Measurements from ENCODE around the gene SIL1. TPM values are rescaled to one million over a fixed set of nuclear protein-coding genes. Genes with fewer than 3 reads are reported as not detected.
"Not testable (repeated sequence)": the region's sequence is repeated elsewhere in the genome, so short reads cannot be mapped to it uniquely, and the experiment has no call there.

The SIL1 gene
- total RNA-seq, 1 donor from 2014 or later, result 40.9 TPM

DNA sequence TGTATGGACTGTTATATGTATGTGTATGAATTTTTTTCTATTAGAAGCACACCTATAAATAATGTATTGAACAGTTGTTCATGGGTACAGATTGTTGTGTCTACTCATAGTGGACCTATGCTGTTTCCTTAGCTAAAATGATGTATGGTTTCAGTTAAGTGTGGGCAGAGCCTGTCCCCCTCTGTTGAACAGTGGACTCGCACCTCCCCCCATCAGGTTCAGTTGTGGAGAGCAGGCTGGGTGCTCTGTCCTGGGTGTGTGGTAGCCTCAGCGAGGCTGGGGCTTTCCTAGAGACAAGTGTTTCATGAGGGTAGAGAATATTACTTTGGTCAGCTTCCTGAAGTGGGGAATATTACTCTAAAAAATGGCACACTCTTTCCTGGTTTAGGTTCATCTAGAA, 275.7 kb downstream of the SIL1 start:
- Mint-ChIP-seq H3K9me3 (no peaks in the 10 kb centered on the region), H3K4me1 (ENCODE audit: unreplicated experiment) (peaks cover 4% of the 10 kb centered on the region), H3K36me3 (peaks cover 51% of the 10 kb centered on the region), H3K27ac (peak overlapping the region; percentile 64), H3K27me3 (no peaks in the 10 kb centered on the region), H3K4me3 (no peak overlapping the region)
- no peak for TF ChIP-seq CTCF (conservative IDR thresholded peaks at IDR 0.05)
- DNase-seq (ENCODE audit: extremely low spot score, unreplicated experiment), result no peak

- Mint-ChIP-seq H3K27ac (peak overlapping the region; percentile 78), H3K36me3 (peaks cover 40% of the 10 kb centered on the region)
- not testable (repeated sequence) for H3K4me1 Mint-ChIP-seq (ENCODE audit: unreplicated experiment); DNase-seq (ENCODE audit: extremely low spot score, unreplicated experiment); H3K27me3 Mint-ChIP-seq; H3K4me3 Mint-ChIP-seq; H3K9me3 Mint-ChIP-seq
Measured at GRCh38 chr5:138921362-138921761, 276.8 kb downstream of the SIL1 start.

DNA sequence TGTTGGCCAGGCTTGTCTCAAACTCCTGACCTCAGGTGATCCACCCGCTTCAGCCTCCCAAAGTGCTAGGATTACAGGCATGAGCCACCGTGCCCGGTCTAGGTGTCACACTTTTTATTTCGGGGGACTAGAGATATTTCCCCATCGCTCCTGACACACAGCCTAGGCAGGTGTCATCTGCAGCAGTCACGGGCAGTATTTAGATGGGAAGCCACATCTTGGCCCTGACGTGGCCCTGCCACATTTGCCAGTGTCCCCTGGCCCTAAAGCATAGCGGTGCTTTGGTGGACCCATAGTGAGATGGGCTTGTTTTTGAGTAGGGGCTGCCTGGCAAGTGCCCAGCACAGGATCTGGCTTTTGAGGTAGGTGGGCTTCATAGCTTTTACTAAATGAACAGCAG, 278.0 kb downstream of the SIL1 start:
- H3K27me3 Mint-ChIP-seq, result no peaks in the 10 kb centered on the region
- no peak overlapping the region for H3K27ac Mint-ChIP-seq
- no peak for TF ChIP-seq CTCF (conservative IDR thresholded peaks at IDR 0.05)
- H3K4me1 Mint-ChIP-seq (ENCODE audit: unreplicated experiment), result no peaks in the 10 kb centered on the region
- H3K4me3 Mint-ChIP-seq, result no peak overlapping the region
- no peaks in the 10 kb centered on the region for H3K9me3 Mint-ChIP-seq
- H3K36me3 Mint-ChIP-seq, result peaks cover 41% of the 10 kb centered on the region
- no peak for DNase-seq (ENCODE audit: extremely low spot score, unreplicated experiment)

- H3K9me3 Mint-ChIP-seq, result no peaks in the 10 kb centered on the region
- no peak for TF ChIP-seq CTCF (conservative IDR thresholded peaks at IDR 0.05)
- peak overlapping the region; percentile 23 for H3K27ac Mint-ChIP-seq
- peaks cover 43% of the 10 kb centered on the region for H3K36me3 Mint-ChIP-seq
- no peaks in the 10 kb centered on the region for H3K27me3 Mint-ChIP-seq
- H3K4me3 Mint-ChIP-seq, result no peak overlapping the region
- DNase-seq (ENCODE audit: extremely low spot score, unreplicated experiment), result no peak
- H3K4me1 Mint-ChIP-seq (ENCODE audit: unreplicated experiment), result no peaks in the 10 kb centered on the region
Measured at GRCh38 chr5:138918686-138919085, 279.5 kb downstream of the SIL1 start.

GRCh38 chr5:138914338-138914737, 283.8 kb downstream of the SIL1 start:
- no peak overlapping the region for H3K27ac Mint-ChIP-seq
- H3K4me1 Mint-ChIP-seq (ENCODE audit: unreplicated experiment), result no peaks in the 10 kb centered on the region
- H3K36me3 Mint-ChIP-seq, result peaks cover 50% of the 10 kb centered on the region
- TF ChIP-seq CTCF (conservative IDR thresholded peaks at IDR 0.05), result no peak
- no peak for DNase-seq (ENCODE audit: extremely low spot score, unreplicated experiment)
- no peak overlapping the region for H3K4me3 Mint-ChIP-seq
- no peaks in the 10 kb centered on the region for H3K27me3 Mint-ChIP-seq
- H3K9me3 Mint-ChIP-seq, result no peaks in the 10 kb centered on the region

GRCh38 chr5:138913773-138914172, 284.4 kb downstream of the SIL1 start:
- H3K27ac Mint-ChIP-seq, result no peak overlapping the region

More at GRCh38 chr5:138913773-138914172, 284.4 kb downstream of the SIL1 start:
- Mint-ChIP-seq H3K36me3 (peaks cover 49% of the 10 kb centered on the region), H3K9me3 (no peaks in the 10 kb centered on the region), H3K4me1 (ENCODE audit: unreplicated experiment) (no peaks in the 10 kb centered on the region), H3K27me3 (no peaks in the 10 kb centered on the region), H3K4me3 (no peak overlapping the region)
- no peak for TF ChIP-seq CTCF (conservative IDR thresholded peaks at IDR 0.05)
- DNase-seq (ENCODE audit: extremely low spot score, unreplicated experiment), result no peak

Measured in type B pancreatic cell (in vitro differentiated cells).